ENCODE results near the gene SLC24A3.

DNA sequence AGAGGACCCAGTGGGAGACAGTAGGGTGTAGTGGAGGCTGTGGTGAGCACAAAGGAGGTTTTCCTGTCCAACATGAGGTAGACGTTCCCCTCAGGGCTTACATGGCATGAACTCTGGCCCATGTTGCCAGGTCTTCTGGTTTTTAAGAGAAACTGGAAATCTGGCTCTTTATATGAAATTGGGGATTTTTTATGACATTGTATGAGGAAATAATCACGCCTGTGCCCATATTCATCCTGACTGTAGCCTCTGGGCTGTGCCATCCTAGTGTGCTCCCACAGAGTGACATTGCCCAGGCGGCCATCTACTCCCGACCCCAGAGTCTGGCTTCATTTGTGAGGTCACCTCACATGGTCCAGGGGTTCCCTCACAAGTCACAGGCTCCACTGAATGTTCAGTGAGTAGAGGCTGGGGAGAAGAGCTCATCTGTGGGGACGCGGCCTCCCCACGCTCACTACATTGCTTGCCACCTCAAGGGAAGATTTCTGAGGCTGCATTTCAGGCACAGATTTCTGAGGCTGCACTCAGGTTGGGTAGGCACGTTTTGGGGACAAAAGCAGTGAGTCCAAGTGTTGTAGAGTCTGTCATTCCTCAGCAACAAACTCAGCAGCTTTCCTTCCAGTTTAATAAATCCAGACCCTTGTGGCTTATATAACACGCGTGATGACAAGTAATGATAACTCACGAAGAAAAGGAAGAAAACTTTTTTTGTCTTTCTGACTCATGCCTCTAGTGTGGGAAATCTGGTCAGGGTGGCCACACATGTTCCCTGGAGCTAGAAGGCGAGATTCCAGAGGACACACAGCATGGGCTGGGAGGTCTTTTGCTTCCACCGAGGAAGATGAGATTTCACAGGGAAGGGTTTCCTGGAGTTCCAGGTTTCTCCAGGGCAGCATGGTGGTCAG is 41.7 kb downstream of the SLC24A3 start:
- TF ChIP-seq, protein P1, sequence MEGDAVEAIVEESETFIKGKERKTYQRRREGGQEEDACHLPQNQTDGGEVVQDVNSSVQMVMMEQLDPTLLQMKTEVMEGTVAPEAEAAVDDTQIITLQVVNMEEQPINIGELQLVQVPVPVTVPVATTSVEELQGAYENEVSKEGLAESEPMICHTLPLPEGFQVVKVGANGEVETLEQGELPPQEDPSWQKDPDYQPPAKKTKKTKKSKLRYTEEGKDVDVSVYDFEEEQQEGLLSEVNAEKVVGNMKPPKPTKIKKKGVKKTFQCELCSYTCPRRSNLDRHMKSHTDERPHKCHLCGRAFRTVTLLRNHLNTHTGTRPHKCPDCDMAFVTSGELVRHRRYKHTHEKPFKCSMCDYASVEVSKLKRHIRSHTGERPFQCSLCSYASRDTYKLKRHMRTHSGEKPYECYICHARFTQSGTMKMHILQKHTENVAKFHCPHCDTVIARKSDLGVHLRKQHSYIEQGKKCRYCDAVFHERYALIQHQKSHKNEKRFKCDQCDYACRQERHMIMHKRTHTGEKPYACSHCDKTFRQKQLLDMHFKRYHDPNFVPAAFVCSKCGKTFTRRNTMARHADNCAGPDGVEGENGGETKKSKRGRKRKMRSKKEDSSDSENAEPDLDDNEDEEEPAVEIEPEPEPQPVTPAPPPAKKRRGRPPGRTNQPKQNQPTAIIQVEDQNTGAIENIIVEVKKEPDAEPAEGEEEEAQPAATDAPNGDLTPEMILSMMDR (IDR thresholded peaks at IDR 0.05), result no peak
- no peak for TF ChIP-seq POLR2A (IDR thresholded peaks at IDR 0.05)
